Spleen (tissue), 7 donors: ENCODE data around the gene ETV1.
"Not testable (repeated sequence)": the region's sequence is repeated elsewhere in the genome, so short reads cannot be mapped to it uniquely, and the experiment has no call there.

Experiments used
- POLR2AphosphoS5 ChIP-seq, 3 donors: sonication (generic); formaldehyde crosslinking; IDR thresholded peaks; one replicate each; pipeline ENCODE4 v1.5.1; 2017; ENCODE audit warnings: antibody characterized with exemption in 3 of 3
- TF ChIP-seq, protein P1 (sequence below), 11 experiments: fragments of 200-600 bp in 7 of 11; fragments of 450-650 bp in 4 of 11; sonication (generic) in 4 of 11; IDR thresholded peaks in 8 of 11; conservative IDR thresholded peaks in 3 of 11; 1 replicate in 7 of 11; 2 replicates in 4 of 11; pipeline versions ENCODE4 v1.4.0 to v1.8.0; 2016 to 2021; ENCODE audit warnings: antibody characterized with exemption in 11 of 11, inconsistent platforms in 4 of 11, mild to moderate bottlenecking in 1 of 11
- donor health status: DM: no; HTN: no; CAD: no; lungs with moderate emphysema.
- donor health status: DM: no; HTN: no; CAD: no.
- donor health status: DM: no; HTN: no; CAD: no.

DNA sequence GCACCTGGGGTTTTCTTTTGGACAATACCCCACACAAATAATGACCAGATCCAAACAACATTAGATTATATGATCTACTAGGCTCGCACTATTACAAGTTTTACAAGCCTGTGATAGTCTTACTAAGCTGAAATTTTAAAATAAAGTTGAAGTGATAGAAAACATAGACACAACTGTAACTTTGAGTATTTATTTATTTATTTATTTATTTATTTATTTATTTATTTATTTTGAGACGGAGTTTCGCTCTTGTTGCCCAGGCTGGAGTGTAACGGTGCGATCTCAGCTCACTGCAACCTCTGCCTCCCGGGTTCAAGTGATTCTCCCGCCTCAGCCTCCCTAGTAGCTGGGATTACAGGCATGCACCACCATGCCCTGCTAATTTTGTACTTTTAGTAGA lies 72.4 kb downstream of the ETV1 start:
- TF ChIP-seq POLR2AphosphoS5 (IDR thresholded peaks at IDR 0.05): not testable (repeated sequence)
- TF ChIP-seq, protein P1, sequence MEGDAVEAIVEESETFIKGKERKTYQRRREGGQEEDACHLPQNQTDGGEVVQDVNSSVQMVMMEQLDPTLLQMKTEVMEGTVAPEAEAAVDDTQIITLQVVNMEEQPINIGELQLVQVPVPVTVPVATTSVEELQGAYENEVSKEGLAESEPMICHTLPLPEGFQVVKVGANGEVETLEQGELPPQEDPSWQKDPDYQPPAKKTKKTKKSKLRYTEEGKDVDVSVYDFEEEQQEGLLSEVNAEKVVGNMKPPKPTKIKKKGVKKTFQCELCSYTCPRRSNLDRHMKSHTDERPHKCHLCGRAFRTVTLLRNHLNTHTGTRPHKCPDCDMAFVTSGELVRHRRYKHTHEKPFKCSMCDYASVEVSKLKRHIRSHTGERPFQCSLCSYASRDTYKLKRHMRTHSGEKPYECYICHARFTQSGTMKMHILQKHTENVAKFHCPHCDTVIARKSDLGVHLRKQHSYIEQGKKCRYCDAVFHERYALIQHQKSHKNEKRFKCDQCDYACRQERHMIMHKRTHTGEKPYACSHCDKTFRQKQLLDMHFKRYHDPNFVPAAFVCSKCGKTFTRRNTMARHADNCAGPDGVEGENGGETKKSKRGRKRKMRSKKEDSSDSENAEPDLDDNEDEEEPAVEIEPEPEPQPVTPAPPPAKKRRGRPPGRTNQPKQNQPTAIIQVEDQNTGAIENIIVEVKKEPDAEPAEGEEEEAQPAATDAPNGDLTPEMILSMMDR (IDR thresholded peaks at IDR 0.05 in 8 of 11, conservative IDR thresholded peaks at IDR 0.05 in 3 of 11): not testable (repeated sequence)
